ENCODE measurements around the gene DHRS9.

DHRS9 gene

GRCh38 chr2:169069341-169069740 lies at the start of gene DHRS9:
DHRS9 (plus strand) TSS chr2:169069563; CDS start chr2:169081582, 12,019 bp downstream.
- Histone ChIP-seq H3K4me1 (ENCODE audit: control insufficient read depth in 2 of 2, insufficient read depth in 2 of 2, low read length in 2 of 2) (peaks cover 14 to 29% of the 10 kb centered on the region in 2 donors), H3K27me3 (ENCODE audit: control insufficient read depth in 2 of 2, insufficient read depth in 2 of 2, low read length in 2 of 2) (no peaks in the 10 kb centered on the region), H3K9me3 (ENCODE audit: control insufficient read depth in 2 of 2, low read length in 2 of 2) (no peaks in the 10 kb centered on the region), H3K9ac (ENCODE audit: low read depth in 1 of 2, low read length in 2 of 2) (peak within 1 kb of the TSS in 1 of 2 donors; percentile 55), H3K36me3 (ENCODE audit: control insufficient read depth in 2 of 2, insufficient read depth in 2 of 2, low read length in 2 of 2) (no peaks in the 10 kb centered on the region), H3K27ac (ENCODE audit: low read depth in 2 of 2, low read length in 2 of 2) (peak within 1 kb of the TSS; percentile 85 to 86), H3K4me3 (ENCODE audit: low read length in 2 of 2) (peak within 1 kb of the TSS; percentile 51 to 63)

- Histone ChIP-seq H3K9me3 (ENCODE audit: control insufficient read depth in 2 of 2, low read length in 2 of 2) (no peaks in the 10 kb centered on the region), H3K4me3 (ENCODE audit: low read length in 2 of 2) (no peak overlapping the region), H3K36me3 (ENCODE audit: control insufficient read depth in 2 of 2, insufficient read depth in 2 of 2, low read length in 2 of 2) (no peaks in the 10 kb centered on the region), H3K4me1 (ENCODE audit: control insufficient read depth in 2 of 2, insufficient read depth in 2 of 2, low read length in 2 of 2) (no peaks in the 10 kb centered on the region), H3K9ac (ENCODE audit: low read depth in 1 of 2, low read length in 2 of 2) (no peak overlapping the region), H3K27ac (ENCODE audit: low read depth in 2 of 2, low read length in 2 of 2) (no peak overlapping the region), H3K27me3 (ENCODE audit: control insufficient read depth in 2 of 2, insufficient read depth in 2 of 2, low read length in 2 of 2) (no peaks in the 10 kb centered on the region)
Observed at GRCh38 chr2:169023161-169023560, 46.2 kb upstream of the DHRS9 start.

GRCh38 chr2:169026056-169026455 lies 43.3 kb upstream of the DHRS9 start:
- H3K27ac ChIP-seq (ENCODE audit: low read depth in 2 of 2, low read length in 2 of 2), result no peak overlapping the region
- no peaks in the 10 kb centered on the region for H3K27me3 ChIP-seq (ENCODE audit: control insufficient read depth in 2 of 2, insufficient read depth in 2 of 2, low read length in 2 of 2)

GRCh38 chr2:169027234-169027633 lies 42.1 kb upstream of the DHRS9 start:
- H3K9me3 ChIP-seq (ENCODE audit: control insufficient read depth in 2 of 2, low read length in 2 of 2), result no peaks in the 10 kb centered on the region
- H3K36me3 ChIP-seq (ENCODE audit: control insufficient read depth in 2 of 2, insufficient read depth in 2 of 2, low read length in 2 of 2), result no peaks in the 10 kb centered on the region
- no peak overlapping the region for H3K9ac ChIP-seq (ENCODE audit: low read depth in 1 of 2, low read length in 2 of 2)
- H3K4me1 ChIP-seq (ENCODE audit: control insufficient read depth in 2 of 2, insufficient read depth in 2 of 2, low read length in 2 of 2), result no peaks in the 10 kb centered on the region
- H3K27me3 ChIP-seq (ENCODE audit: control insufficient read depth in 2 of 2, insufficient read depth in 2 of 2, low read length in 2 of 2), result no peaks in the 10 kb centered on the region
- no peak overlapping the region for H3K4me3 ChIP-seq (ENCODE audit: low read length in 2 of 2)
- no peak overlapping the region for H3K27ac ChIP-seq (ENCODE audit: low read depth in 2 of 2, low read length in 2 of 2)

More at GRCh38 chr2:169026056-169026455, 43.3 kb upstream of the DHRS9 start:
- H3K9me3 ChIP-seq (ENCODE audit: control insufficient read depth in 2 of 2, low read length in 2 of 2), result no peaks in the 10 kb centered on the region
- no peaks in the 10 kb centered on the region for H3K36me3 ChIP-seq (ENCODE audit: control insufficient read depth in 2 of 2, insufficient read depth in 2 of 2, low read length in 2 of 2)
- H3K4me1 ChIP-seq (ENCODE audit: control insufficient read depth in 2 of 2, insufficient read depth in 2 of 2, low read length in 2 of 2), result no peaks in the 10 kb centered on the region
- H3K4me3 ChIP-seq (ENCODE audit: low read length in 2 of 2), result no peak overlapping the region
- no peak overlapping the region for H3K9ac ChIP-seq (ENCODE audit: low read depth in 1 of 2, low read length in 2 of 2)

GRCh38 chr2:169029341-169029740 lies 40.0 kb upstream of the DHRS9 start:
- Histone ChIP-seq H3K27me3 (ENCODE audit: control insufficient read depth in 2 of 2, insufficient read depth in 2 of 2, low read length in 2 of 2) (no peaks in the 10 kb centered on the region), H3K27ac (ENCODE audit: low read depth in 2 of 2, low read length in 2 of 2) (no peak overlapping the region), H3K9ac (ENCODE audit: low read depth in 1 of 2, low read length in 2 of 2) (no peak overlapping the region), H3K4me1 (ENCODE audit: control insufficient read depth in 2 of 2, insufficient read depth in 2 of 2, low read length in 2 of 2) (peaks cover 0 to 3% of the 10 kb centered on the region in 2 donors), H3K4me3 (ENCODE audit: low read length in 2 of 2) (no peak overlapping the region), H3K36me3 (ENCODE audit: control insufficient read depth in 2 of 2, insufficient read depth in 2 of 2, low read length in 2 of 2) (no peaks in the 10 kb centered on the region), H3K9me3 (ENCODE audit: control insufficient read depth in 2 of 2, low read length in 2 of 2) (no peaks in the 10 kb centered on the region)

GRCh38 chr2:169031202-169031601 lies 38.2 kb upstream of the DHRS9 start, which contains the start of gene ABCB11:
ABCB11 (minus strand) TSS chr2:169031324; CDS start chr2:169018125, 13,199 bp downstream.
- H3K4me3 ChIP-seq (ENCODE audit: low read length in 2 of 2), result no peak within 1 kb of the TSS
- H3K9ac ChIP-seq (ENCODE audit: low read depth in 1 of 2, low read length in 2 of 2), result no peak within 1 kb of the TSS
- no peaks in the 10 kb centered on the region for H3K9me3 ChIP-seq (ENCODE audit: control insufficient read depth in 2 of 2, low read length in 2 of 2)
- H3K36me3 ChIP-seq (ENCODE audit: control insufficient read depth in 2 of 2, insufficient read depth in 2 of 2, low read length in 2 of 2), result no peaks in the 10 kb centered on the region
- H3K27ac ChIP-seq (ENCODE audit: low read depth in 2 of 2, low read length in 2 of 2), result no peak within 1 kb of the TSS
- peaks cover 0 to 10% of the 10 kb centered on the region in 2 donors for H3K4me1 ChIP-seq (ENCODE audit: control insufficient read depth in 2 of 2, insufficient read depth in 2 of 2, low read length in 2 of 2)
- H3K27me3 ChIP-seq (ENCODE audit: control insufficient read depth in 2 of 2, insufficient read depth in 2 of 2, low read length in 2 of 2), result no peaks in the 10 kb centered on the region

GRCh38 chr2:169034256-169034655 lies 35.1 kb upstream of the DHRS9 start:
- Histone ChIP-seq H3K4me3 (ENCODE audit: low read length in 2 of 2) (no peak overlapping the region), H3K27ac (ENCODE audit: low read depth in 2 of 2, low read length in 2 of 2) (peak overlapping the region; percentile 1 to 72), H3K27me3 (ENCODE audit: control insufficient read depth in 2 of 2, insufficient read depth in 2 of 2, low read length in 2 of 2) (no peaks in the 10 kb centered on the region), H3K9me3 (ENCODE audit: control insufficient read depth in 2 of 2, low read length in 2 of 2) (no peaks in the 10 kb centered on the region), H3K9ac (ENCODE audit: low read depth in 1 of 2, low read length in 2 of 2) (no peak overlapping the region), H3K4me1 (ENCODE audit: control insufficient read depth in 2 of 2, insufficient read depth in 2 of 2, low read length in 2 of 2) (peaks cover 2 to 14% of the 10 kb centered on the region in 2 donors), H3K36me3 (ENCODE audit: control insufficient read depth in 2 of 2, insufficient read depth in 2 of 2, low read length in 2 of 2) (no peaks in the 10 kb centered on the region)

GRCh38 chr2:169034984-169035544 lies 34.3 kb upstream of the DHRS9 start:
- no peaks in the 10 kb centered on the region for H3K9me3 ChIP-seq (ENCODE audit: control insufficient read depth in 2 of 2, low read length in 2 of 2)
- H3K9ac ChIP-seq (ENCODE audit: low read depth in 1 of 2, low read length in 2 of 2), result no peak overlapping the region
- no peaks in the 10 kb centered on the region for H3K36me3 ChIP-seq (ENCODE audit: control insufficient read depth in 2 of 2, insufficient read depth in 2 of 2, low read length in 2 of 2)
- H3K27ac ChIP-seq (ENCODE audit: low read depth in 2 of 2, low read length in 2 of 2), result peak overlapping the region; percentile 54 to 72
- H3K27me3 ChIP-seq (ENCODE audit: control insufficient read depth in 2 of 2, insufficient read depth in 2 of 2, low read length in 2 of 2), result no peaks in the 10 kb centered on the region
- peak overlapping the region in 1 of 2 donors; percentile 28 for H3K4me3 ChIP-seq (ENCODE audit: low read length in 2 of 2)
- peaks cover 2 to 14% of the 10 kb centered on the region in 2 donors for H3K4me1 ChIP-seq (ENCODE audit: control insufficient read depth in 2 of 2, insufficient read depth in 2 of 2, low read length in 2 of 2)

GRCh38 chr2:169035887-169036286 lies 33.5 kb upstream of the DHRS9 start:
- no peak overlapping the region for H3K9ac ChIP-seq (ENCODE audit: low read depth in 1 of 2, low read length in 2 of 2)
- H3K4me1 ChIP-seq (ENCODE audit: control insufficient read depth in 2 of 2, insufficient read depth in 2 of 2, low read length in 2 of 2), result peaks cover 2 to 14% of the 10 kb centered on the region in 2 donors
- H3K27ac ChIP-seq (ENCODE audit: low read depth in 2 of 2, low read length in 2 of 2), result no peak overlapping the region
- H3K4me3 ChIP-seq (ENCODE audit: low read length in 2 of 2), result no peak overlapping the region
- no peaks in the 10 kb centered on the region for H3K27me3 ChIP-seq (ENCODE audit: control insufficient read depth in 2 of 2, insufficient read depth in 2 of 2, low read length in 2 of 2)
- no peaks in the 10 kb centered on the region for H3K9me3 ChIP-seq (ENCODE audit: control insufficient read depth in 2 of 2, low read length in 2 of 2)
- no peaks in the 10 kb centered on the region for H3K36me3 ChIP-seq (ENCODE audit: control insufficient read depth in 2 of 2, insufficient read depth in 2 of 2, low read length in 2 of 2)

- Histone ChIP-seq H3K9me3 (ENCODE audit: control insufficient read depth in 2 of 2, low read length in 2 of 2) (no peaks in the 10 kb centered on the region), H3K4me1 (ENCODE audit: control insufficient read depth in 2 of 2, insufficient read depth in 2 of 2, low read length in 2 of 2) (peaks cover 2 to 14% of the 10 kb centered on the region in 2 donors), H3K9ac (ENCODE audit: low read depth in 1 of 2, low read length in 2 of 2) (no peak overlapping the region), H3K4me3 (ENCODE audit: low read length in 2 of 2) (no peak overlapping the region), H3K36me3 (ENCODE audit: control insufficient read depth in 2 of 2, insufficient read depth in 2 of 2, low read length in 2 of 2) (no peaks in the 10 kb centered on the region), H3K27me3 (ENCODE audit: control insufficient read depth in 2 of 2, insufficient read depth in 2 of 2, low read length in 2 of 2) (no peaks in the 10 kb centered on the region), H3K27ac (ENCODE audit: low read depth in 2 of 2, low read length in 2 of 2) (peak overlapping the region in 1 of 2 donors; percentile 52)
Observed at GRCh38 chr2:169036736-169037440, 32.5 kb upstream of the DHRS9 start.

Data from mucosa of rectum (tissue), 2 donors.